ENCODE data around the gene MICAL1. TPM values are rescaled to one million over a fixed set of nuclear protein-coding genes. Genes with fewer than 3 reads are reported as not detected.

The MICAL1 gene
- total and polyA plus RNA-seq, 4 donors, result 29.9 to 67.7 (median 57.4) TPM

GRCh38 chr6:109477184-109477583, 21.6 kb upstream of the MICAL1 start:
- no peaks in the 10 kb centered on the region for H3K27me3 ChIP-seq (ENCODE audit: control insufficient read depth in 3 of 3, insufficient read depth in 3 of 3, low read length in 2 of 3)
- no peak overlapping the region for H3K4me3 ChIP-seq
- WGBS, 2 donors, result 98 to 99% methylated on average over 2 of the region's 2 CpGs
- H3K9me3 ChIP-seq (ENCODE audit: control insufficient read depth in 4 of 4, insufficient read depth in 3 of 4, low read length in 3 of 4), result no peaks in the 10 kb centered on the region
- ATAC-seq (ENCODE audit: insufficient read depth, low FRiP score), result no peak
- TF ChIP-seq CTCF (IDR thresholded peaks at IDR 0.05; ENCODE audit: control extremely low read depth, extremely low read depth), result no peak
- H3K27ac ChIP-seq (ENCODE audit: low read depth in 1 of 2, low read length in 1 of 2), result no peak overlapping the region
- no peak for DNase-seq
- H3K9ac ChIP-seq (ENCODE audit: insufficient read depth in 1 of 2, low read length in 2 of 2), result no peak overlapping the region
- peaks cover 2 to 33% (median 20%) of the 10 kb centered on the region in 5 donors for H3K4me1 ChIP-seq (ENCODE audit: control insufficient read depth in 5 of 5, insufficient read depth in 5 of 5, low read length in 5 of 5)
- peaks cover 28 to 37% (median 32%) of the 10 kb centered on the region in 4 donors for H3K36me3 ChIP-seq (ENCODE audit: control insufficient read depth in 4 of 4, insufficient read depth in 4 of 4, low read length in 4 of 4)

- Histone ChIP-seq H3K36me3 (ENCODE audit: control insufficient read depth in 4 of 4, insufficient read depth in 4 of 4, low read length in 4 of 4) (peaks cover 29 to 44% (median 37%) of the 10 kb centered on the region in 4 donors), H3K9me3 (ENCODE audit: control insufficient read depth in 4 of 4, insufficient read depth in 3 of 4, low read length in 3 of 4) (no peaks in the 10 kb centered on the region), H3K9ac (ENCODE audit: insufficient read depth in 1 of 2, low read length in 2 of 2) (no peak overlapping the region), H3K4me1 (ENCODE audit: control insufficient read depth in 5 of 5, insufficient read depth in 5 of 5, low read length in 5 of 5) (peaks cover 0 to 18% (median 9%) of the 10 kb centered on the region in 5 donors), H3K27ac (ENCODE audit: low read depth in 1 of 2, low read length in 1 of 2) (no peak overlapping the region), H3K27me3 (ENCODE audit: control insufficient read depth in 3 of 3, insufficient read depth in 3 of 3, low read length in 2 of 3) (no peaks in the 10 kb centered on the region), H3K4me3 (no peak overlapping the region)
- 82 to 89% methylated on average over 2 of the region's 2 CpGs for WGBS, 2 donors
- TF ChIP-seq CTCF (IDR thresholded peaks at IDR 0.05; ENCODE audit: control extremely low read depth, extremely low read depth), result no peak
- DNase-seq, result no peak
- ATAC-seq (ENCODE audit: insufficient read depth, low FRiP score), result no peak
Measured at GRCh38 chr6:109475625-109476024, 20.1 kb upstream of the MICAL1 start.

GRCh38 chr6:109474995-109475394, 19.4 kb upstream of the MICAL1 start:
- TF ChIP-seq CTCF (IDR thresholded peaks at IDR 0.05; ENCODE audit: control extremely low read depth, extremely low read depth), result no peak
- H3K4me1 ChIP-seq (ENCODE audit: control insufficient read depth in 5 of 5, insufficient read depth in 5 of 5, low read length in 5 of 5), result peaks cover 0 to 13% (median 6%) of the 10 kb centered on the region in 5 donors
- H3K4me3 ChIP-seq, result no peak overlapping the region
- H3K27me3 ChIP-seq (ENCODE audit: control insufficient read depth in 3 of 3, insufficient read depth in 3 of 3, low read length in 2 of 3), result no peaks in the 10 kb centered on the region
- no peaks in the 10 kb centered on the region for H3K9me3 ChIP-seq (ENCODE audit: control insufficient read depth in 4 of 4, insufficient read depth in 3 of 4, low read length in 3 of 4)
- H3K36me3 ChIP-seq (ENCODE audit: control insufficient read depth in 4 of 4, insufficient read depth in 4 of 4, low read length in 4 of 4), result peaks cover 29 to 41% (median 38%) of the 10 kb centered on the region in 4 donors
- 86 to 89% methylated on average over 4 of the region's 4 CpGs for WGBS, 2 donors
- no peak overlapping the region for H3K9ac ChIP-seq (ENCODE audit: insufficient read depth in 1 of 2, low read length in 2 of 2)
- ATAC-seq (ENCODE audit: insufficient read depth, low FRiP score), result no peak
- no peak for DNase-seq
- H3K27ac ChIP-seq (ENCODE audit: low read depth in 1 of 2, low read length in 1 of 2), result no peak overlapping the region

GRCh38 chr6:109473120-109473519, 17.5 kb upstream of the MICAL1 start:
- Histone ChIP-seq H3K4me1 (ENCODE audit: control insufficient read depth in 5 of 5, insufficient read depth in 5 of 5, low read length in 5 of 5) (peaks cover 0 to 7% (median 6%) of the 10 kb centered on the region in 5 donors), H3K9me3 (ENCODE audit: control insufficient read depth in 4 of 4, insufficient read depth in 3 of 4, low read length in 3 of 4) (no peaks in the 10 kb centered on the region), H3K27ac (ENCODE audit: low read depth in 1 of 2, low read length in 1 of 2) (no peak overlapping the region), H3K9ac (ENCODE audit: insufficient read depth in 1 of 2, low read length in 2 of 2) (no peak overlapping the region), H3K36me3 (ENCODE audit: control insufficient read depth in 4 of 4, insufficient read depth in 4 of 4, low read length in 4 of 4) (peaks cover 33 to 49% (median 43%) of the 10 kb centered on the region in 4 donors), H3K4me3 (no peak overlapping the region), H3K27me3 (ENCODE audit: control insufficient read depth in 3 of 3, insufficient read depth in 3 of 3, low read length in 2 of 3) (no peaks in the 10 kb centered on the region)
- no peak for TF ChIP-seq CTCF (IDR thresholded peaks at IDR 0.05; ENCODE audit: control extremely low read depth, extremely low read depth)
- DNase-seq (no peak), ATAC-seq (ENCODE audit: insufficient read depth, low FRiP score) (no peak)
- WGBS, 2 donors, result 92 to 95% methylated on average over 3 of the region's 3 CpGs
